ENCODE results near the gene CBX1.

CBX1 gene

GRCh38 chr17:48101012-48101720 lies at the start of gene CBX1:
Gene CBX1 (minus strand): TSS chr17:48101478. CDS start chr17:48077004, 24,474 bp downstream.
- DNase-seq, result peak; percentile 91

DNA sequence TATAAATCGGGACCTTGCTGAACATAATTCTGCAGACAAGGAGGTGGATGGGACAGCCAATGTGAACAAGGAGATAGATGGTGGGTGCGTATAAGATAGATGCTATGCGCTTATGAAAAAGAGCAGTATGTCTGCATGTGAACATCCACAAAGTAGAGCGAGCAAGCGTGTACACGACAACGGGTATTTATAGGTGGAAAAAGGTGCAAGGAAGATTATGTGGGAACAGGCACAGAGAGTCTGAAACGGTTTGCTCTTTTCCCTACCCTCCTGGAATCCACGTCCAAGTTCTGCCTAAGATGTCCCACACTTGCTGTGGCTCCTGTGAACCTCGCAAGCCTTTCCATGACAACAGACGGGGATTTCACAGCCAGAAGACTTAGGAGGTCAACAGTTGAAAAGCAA lies 49.3 kb upstream of the CBX1 start:
- no peak for DNase-seq

GRCh38 chr17:48149787-48150463 lies 48.6 kb upstream of the CBX1 start:
- no peak for DNase-seq

DNA sequence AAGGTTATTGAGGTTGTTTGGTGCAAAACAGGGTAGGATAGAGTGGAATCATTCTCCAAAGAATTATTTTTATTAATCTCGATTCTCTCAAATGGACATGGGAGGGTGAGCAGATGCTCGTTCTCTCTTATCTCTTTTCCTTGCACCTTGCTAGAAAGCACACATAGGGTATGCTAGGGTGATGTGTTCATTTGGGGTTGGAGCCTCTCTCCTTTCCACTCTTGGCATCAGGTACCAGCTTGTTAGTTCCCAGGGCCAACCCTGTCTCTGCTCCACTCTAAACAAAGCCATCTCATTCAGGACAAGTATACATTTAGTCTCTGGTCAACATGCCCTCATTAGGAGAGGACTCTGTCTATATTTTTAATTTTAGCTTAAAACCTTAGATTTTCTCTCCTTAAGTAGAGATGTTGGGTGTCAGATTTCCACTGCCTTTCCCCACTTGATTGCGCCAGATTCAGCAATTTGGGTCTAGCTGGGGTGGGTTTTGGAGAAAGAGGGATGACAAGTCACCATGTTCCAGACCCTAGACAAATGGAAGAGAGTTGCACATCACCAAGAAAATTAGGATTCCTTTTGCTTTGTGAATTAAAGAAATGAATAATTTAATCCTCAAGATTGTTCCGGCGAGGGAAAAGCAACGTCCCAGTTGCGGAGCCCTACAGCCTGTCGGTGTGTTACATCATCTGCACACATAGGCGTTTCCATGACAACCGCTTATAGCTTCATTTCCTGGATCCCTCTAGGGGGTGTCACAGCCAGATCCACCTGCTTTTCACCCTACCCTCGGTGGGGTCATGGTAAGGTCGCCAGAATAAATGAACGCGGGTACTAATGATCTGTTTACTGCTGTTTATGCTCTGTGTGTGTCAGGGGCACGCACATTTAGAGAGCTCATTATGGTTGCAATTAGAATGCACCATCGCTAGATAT lies 47.8 kb upstream of the CBX1 start:
- no peak for DNase-seq

- DNase-seq, result no peak
Observed at GRCh38 chr17:48148029-48148770, 46.9 kb upstream of the CBX1 start.

GRCh38 chr17:48144976-48145798 lies 43.9 kb upstream of the CBX1 start:
- DNase-seq, result no peak

DNA sequence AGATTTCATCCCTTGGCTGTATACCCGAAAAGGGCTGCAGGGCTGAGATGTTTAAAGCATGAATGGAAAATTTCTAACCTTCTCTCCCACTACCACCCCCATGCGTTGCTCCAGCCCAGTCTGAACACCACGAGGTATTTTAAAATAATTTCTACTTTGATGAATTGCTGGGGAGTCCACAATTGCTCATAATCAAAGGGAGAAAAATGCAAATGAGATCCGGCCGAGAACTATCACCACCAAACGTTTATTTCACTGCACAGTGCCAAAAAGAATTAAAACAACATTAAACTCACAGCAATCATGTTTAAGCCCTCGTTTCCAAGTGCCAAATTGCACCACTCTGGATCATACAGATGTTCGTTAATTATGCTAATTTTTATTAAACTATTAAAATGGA lies 43.0 kb upstream of the CBX1 start:
- DNase-seq, result no peak

GRCh38 chr17:48143629-48144028 lies 42.4 kb upstream of the CBX1 start:
- no peak for DNase-seq

DNA sequence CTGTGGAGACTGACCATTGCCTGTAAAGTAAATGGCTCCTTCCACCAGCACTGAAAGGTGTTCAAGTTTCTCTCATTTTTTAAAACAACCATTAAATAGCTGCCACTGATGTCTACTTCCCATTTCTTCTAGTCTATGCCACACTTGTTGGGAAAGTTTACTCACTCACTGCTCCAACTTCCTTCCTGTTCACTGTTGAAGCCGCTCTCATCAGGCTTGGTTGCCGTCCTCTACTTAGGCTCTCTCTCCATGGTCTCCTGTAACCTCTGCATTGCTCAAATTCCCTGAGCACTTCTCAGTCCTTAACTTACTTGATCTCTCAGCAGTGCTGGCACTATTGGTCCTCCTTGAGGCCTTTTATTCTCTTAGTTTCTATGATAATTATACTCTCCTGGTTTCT lies 38.7 kb upstream of the CBX1 start:
- no peak for DNase-seq

DNA sequence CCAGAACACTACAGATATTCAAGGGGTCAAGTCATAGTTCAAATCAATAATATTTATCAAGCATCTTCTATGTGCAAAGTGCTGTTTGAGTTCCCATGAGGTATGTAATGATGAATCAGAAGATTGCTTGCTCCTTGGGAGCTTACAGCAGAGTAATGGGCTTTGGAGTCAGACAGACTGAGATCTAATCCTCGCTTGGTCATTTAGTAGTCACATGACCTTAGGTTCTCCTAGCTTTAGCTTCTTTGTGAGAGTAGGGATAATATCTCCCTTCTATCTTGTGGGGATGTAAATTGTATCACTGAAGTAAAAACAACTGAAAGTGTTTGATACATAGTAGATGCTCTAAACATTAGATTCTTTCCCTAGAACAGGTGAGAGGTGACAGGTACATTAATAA lies 36.4 kb upstream of the CBX1 start:
- no peak for DNase-seq

DNA sequence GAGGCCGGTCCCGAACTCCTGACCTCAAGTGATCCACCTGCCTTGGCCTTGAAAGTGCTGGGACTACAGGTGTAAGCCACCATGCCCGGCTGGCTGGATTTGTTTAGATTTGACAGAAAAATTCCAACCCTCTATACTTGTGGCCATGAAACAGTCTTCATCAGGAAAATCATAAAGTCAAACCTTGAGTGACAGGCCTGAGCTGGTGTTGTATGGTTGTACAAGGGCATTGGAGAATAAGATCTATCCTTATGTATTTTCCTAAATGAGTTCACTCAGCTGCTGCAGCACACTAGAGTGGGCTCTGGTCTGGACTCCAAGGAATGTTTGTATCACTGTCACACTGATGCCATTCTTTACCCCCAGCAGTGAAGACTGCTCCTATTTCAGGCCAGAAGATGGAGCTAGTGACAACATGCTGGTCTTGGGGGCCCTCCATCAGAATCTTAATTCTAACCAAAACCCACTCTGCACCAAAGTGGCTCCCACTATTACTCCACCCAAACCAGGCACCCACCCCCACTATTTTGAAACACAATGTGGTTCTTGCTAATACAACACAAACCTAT lies 33.7 kb upstream of the CBX1 start:
- DNase-seq, result no peak

DNA sequence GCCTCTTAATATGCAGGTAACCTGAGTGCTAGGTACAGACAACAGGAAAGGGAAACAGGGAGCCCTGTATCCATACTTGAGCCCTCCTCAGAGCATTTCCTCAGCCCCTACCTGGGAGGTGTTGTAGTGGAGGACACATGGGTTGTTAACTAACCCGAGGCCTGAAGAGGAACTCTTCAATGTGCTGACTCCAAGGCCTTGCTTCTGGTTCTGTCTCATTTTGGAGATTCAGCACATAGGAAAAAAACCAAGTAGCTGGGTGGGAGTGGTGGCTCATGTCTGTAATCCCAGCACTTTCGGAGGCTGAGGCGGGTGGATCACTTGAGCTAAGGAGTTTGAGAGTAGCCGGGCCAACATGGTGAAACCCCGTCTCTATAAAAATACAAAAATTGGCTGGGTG lies 31.1 kb upstream of the CBX1 start:
- DNase-seq, result no peak

GRCh38 chr17:48131216-48131824 lies 30.0 kb upstream of the CBX1 start:
- peak; percentile 56 for DNase-seq

- no peak for DNase-seq
Observed at GRCh38 chr17:48129981-48130380, 28.7 kb upstream of the CBX1 start.

DNA sequence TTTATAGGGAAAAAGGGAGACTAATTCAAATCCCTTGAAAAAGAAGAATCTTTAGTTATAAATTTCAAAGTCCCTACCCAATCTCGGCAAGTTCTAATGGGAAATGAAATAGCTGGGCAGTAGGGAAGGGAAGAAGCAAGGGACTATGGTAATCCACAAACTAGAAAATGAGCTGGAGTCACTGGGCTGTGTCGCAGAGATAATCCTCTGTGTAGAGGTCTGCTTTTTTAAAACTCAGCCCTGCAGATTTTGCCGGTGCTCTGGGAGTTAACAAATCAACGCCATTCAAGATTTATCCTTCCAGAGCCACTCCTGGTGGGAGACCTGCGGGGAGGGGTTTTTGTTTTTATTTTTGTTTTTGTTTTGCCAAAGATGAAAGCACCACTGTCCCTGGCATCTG lies 27.1 kb upstream of the CBX1 start:
- no peak for DNase-seq

DNA sequence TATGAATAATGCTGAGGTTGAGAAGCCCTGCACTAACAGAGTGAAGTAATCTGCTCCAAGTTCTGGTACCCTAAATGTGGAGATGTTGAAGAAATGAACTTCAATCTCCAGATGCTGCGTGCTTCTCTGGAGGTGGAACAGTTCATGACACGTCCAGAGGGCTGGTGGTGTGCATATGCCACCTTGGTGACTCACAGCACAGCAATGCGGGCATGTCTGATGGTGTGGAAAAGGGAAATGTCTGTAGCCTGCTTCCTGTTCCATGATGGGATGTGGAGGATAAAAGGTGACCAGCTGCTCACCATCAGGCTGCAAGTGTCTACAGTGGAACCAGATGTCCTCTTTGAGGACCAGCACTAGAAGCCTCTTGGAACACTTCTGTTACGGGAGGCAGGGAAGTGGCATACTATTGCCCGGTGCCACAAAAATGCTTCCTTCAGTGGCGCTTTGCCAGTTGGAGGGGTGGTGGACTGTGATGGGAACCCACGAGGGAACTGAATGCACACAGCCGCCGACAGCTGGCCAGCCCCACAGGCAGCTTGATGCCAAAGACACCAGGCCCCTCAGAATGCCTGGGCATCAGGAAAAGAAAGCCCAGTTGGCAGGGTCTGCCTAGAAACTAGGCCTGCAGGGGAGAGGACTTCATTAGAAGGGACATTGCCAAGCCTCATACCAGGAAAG lies 26.2 kb upstream of the CBX1 start:
- DNase-seq, result no peak

DNA sequence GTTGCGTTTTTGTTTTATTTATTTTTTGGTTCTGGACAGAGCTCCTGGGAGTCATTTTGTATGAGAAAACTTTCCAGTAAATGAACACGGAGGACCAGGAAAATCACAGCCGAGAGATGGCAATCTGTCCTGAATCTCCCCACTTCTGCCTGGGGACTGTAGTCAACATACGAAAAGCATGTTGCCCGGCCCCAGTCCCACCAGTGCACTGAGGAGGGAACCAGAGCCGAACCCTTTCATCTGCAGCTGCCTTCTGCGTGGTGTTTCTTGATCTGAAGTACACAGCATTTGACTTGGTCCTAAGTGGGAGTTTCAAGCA lies 25.2 kb upstream of the CBX1 start:
- DNase-seq, result no peak

DNA sequence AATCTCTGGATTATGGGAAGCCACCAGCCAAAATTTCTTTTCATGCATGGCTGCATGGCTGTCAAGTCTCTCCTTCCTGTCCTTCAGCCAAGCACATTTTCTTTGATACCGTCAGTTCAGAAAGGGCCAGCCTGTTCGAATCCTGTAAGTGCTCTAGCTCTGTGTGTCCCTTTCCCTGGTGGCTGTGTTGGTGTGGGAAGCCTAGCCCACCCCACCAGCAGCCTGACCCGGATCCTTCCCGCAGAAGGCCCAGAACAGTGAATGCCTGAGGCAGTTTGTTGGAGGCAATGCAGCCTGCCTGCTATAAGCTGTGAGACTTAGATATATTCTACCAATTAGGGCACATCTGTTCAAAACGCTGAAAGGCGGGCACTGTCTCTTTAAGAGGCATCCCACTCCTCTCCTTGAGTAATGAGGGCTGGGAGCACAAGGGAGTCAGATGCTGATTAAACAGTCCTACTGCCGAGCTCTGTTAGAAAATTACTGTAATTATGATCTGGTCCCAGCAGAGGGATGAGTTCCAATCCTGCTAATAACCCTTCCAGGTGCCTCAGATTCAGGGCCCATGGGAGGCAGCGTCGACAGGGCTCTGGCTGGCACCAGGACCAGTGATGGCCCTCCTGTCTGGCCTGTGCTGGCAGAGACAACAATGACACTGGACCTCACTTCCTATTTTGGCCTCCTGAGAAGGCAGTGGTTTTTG lies 24.7 kb upstream of the CBX1 start:
- no peak for DNase-seq

DNA sequence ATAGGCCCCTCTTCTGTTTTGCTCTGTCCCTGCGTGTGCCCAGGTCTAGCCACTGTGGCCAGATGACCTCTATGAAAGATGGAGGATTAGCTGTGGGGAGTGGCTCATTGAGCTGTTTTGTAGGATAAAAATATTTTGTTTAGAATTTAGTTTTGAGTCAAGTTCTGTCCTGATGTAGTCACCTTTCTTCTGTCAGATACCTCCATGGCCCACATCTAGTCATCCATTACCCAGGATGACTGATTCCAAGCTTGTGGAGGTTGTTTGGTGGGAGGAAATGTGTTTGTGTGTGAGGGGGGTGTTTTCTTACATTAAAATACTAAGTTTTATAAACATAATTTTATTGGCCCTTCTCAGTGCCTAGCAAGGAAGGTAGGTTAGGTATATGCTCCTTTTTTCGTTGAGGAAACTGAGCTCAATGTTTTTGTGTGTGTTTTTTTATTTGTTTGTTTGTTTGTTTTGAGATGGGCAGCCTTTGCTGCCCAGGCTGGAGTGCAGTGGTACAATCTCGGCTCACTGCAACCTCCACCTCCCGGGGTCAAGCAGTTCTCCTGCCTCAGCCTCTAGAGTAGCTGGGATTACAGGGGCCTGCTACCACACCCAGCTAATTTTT lies 22.6 kb upstream of the CBX1 start:
- no peak for DNase-seq

DNA sequence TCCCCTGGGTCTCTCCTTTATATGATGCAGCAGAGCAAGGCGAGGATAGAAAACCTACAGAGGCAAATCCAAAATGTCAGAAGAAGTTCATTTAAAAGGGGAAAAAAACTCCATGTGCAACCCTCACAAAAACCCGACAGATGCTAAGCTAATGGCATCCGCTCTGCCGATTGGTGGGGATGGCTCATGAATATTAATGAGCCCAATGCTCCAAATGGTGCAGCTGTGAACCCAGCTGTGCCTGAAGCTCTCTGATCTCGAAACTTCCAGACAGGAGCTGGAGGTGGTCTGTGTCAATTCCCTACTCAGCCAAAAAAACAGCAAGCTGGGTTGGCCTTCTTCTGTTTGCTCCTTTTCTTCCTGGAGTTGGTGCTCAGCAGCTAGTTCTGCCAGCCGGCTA lies 21.8 kb upstream of the CBX1 start:
- no peak for DNase-seq

Measured in activated gamma-delta T cell treated with Interleukin-2 at 50 U/mL for 16 hours (primary cell).